Spleen (tissue), 7 donors: Measurements from ENCODE around the gene OOSP3.

Experiments used
- POLR2A ChIP-seq, 3 donors: fragments of 450-650 bp; IDR thresholded peaks; one replicate each; pipeline ENCODE4 v1.5.1; 2017; ENCODE audit warnings: antibody characterized with exemption in 3 of 3, mild to moderate bottlenecking in 1 of 3
- TF ChIP-seq, protein P1 (sequence below), 11 experiments: fragments of 200-600 bp in 7 of 11; fragments of 450-650 bp in 4 of 11; sonication (generic) in 4 of 11; IDR thresholded peaks in 8 of 11; conservative IDR thresholded peaks in 3 of 11; 1 replicate in 7 of 11; 2 replicates in 4 of 11; pipeline versions ENCODE4 v1.4.0 to v1.8.0; 2016 to 2021; ENCODE audit warnings: antibody characterized with exemption in 11 of 11, inconsistent platforms in 4 of 11, mild to moderate bottlenecking in 1 of 11
- donor health status: DM: no; HTN: no; CAD: no; lungs with moderate emphysema.
- donor health status: DM: no; HTN: no; CAD: no.
- donor health status: DM: no; HTN: no; CAD: no.

DNA sequence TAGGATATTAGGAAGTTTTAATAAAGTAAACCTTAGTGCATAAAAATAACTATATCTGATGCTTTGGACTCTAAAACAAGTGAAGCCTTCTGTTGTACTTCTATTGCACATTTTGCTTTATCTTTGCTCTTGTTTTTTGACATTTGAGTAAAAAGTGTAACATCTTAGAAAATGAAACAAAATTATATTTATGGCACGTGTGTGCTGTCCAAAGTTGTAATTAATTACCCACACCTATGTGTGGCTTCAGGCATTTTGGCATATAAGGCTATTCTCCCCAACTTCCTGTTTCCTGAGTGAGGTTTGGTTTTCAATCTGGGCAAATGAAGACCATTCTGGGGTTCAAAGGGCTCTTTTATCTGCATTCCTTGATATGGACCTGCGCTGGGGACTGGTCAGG lies 59.5 kb downstream of the OOSP3 start, which contains the start of gene OOSP1:
- TF ChIP-seq, protein P1, sequence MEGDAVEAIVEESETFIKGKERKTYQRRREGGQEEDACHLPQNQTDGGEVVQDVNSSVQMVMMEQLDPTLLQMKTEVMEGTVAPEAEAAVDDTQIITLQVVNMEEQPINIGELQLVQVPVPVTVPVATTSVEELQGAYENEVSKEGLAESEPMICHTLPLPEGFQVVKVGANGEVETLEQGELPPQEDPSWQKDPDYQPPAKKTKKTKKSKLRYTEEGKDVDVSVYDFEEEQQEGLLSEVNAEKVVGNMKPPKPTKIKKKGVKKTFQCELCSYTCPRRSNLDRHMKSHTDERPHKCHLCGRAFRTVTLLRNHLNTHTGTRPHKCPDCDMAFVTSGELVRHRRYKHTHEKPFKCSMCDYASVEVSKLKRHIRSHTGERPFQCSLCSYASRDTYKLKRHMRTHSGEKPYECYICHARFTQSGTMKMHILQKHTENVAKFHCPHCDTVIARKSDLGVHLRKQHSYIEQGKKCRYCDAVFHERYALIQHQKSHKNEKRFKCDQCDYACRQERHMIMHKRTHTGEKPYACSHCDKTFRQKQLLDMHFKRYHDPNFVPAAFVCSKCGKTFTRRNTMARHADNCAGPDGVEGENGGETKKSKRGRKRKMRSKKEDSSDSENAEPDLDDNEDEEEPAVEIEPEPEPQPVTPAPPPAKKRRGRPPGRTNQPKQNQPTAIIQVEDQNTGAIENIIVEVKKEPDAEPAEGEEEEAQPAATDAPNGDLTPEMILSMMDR (IDR thresholded peaks at IDR 0.05 in 8 of 11, conservative IDR thresholded peaks at IDR 0.05 in 3 of 11) = no peak
- TF ChIP-seq POLR2A (IDR thresholded peaks at IDR 0.05) = no peak
